Non-pigmented ciliary epithelial cell (primary cell): ENCODE data around the gene TSEN2.
"Not testable (repeated sequence)": the region's sequence is repeated elsewhere in the genome, so short reads cannot be mapped to it uniquely, and the experiment has no call there.

ENCODE experiments used
- DNase-seq: peaks from one replicate; pipeline ENCODE4 v3.0.0-alpha.2; 2010; ENCODE audit warnings: low read depth

The TSEN2 gene

DNA sequence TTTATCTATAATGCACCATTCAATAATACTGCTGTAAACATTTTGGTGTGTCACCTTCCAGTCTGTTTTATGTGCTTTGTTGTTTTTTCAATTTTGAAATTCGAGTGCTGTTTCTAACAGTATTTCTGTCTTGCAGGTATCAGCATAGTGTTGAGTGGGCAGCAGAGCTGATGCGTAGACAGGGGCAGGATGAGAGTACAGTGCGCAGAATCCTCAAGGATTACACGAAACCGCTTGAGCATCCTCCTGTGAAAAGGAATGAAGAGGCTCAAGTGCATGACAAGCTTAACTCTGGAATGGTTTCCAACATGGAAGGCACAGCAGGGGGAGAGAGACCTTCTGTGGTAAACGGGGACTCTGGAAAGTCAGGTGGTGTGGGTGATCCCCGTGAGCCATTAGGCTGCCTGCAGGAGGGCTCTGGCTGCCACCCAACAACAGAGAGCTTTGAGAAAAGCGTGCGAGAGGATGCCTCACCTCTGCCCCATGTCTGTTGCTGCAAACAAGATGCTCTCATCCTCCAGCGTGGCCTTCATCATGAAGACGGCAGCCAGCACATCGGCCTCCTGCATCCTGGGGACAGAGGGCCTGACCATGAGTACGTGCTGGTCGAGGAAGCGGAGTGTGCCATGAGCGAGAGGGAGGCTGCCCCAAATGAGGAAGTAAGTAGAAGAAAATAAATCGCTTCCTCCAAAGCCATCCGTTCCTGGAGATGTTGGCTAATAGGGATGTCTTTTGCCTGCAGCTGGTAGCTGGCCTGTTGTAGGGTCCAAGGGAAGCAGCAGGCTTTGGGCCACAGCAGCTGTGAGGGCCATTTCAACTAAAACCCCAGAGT, 19.1 kb downstream of the TSEN2 start:
- no peak for DNase-seq

DNA sequence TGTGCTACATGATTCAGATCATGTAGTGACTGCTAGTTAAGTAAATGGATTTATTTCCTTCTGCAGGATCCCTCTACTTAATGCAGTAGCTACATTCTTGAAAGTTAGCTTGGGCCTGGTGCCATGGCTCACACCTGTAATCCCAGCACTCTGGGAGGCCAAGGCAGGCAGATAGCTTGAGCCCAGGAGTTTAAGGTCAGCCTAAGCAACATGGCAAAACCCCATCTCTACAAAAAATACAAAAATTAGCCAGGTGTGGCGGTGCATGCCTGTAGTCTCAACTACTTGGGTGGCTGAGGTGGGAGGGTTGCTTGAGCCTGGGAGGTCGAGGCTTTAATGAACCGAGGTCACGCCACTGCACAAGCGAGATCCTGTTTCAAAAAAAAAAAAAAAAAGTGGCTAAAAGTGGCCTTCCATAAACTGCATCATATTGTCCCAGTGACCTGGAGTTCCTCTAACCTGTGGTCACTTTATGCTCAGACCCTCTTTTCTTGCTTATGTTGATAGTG, 22.0 kb downstream of the TSEN2 start:
- DNase-seq, result no peak

- DNase-seq, result no peak
Observed at GRCh38 chr3:12507591-12508281, 23.5 kb downstream of the TSEN2 start.

- peak; percentile 98 for DNase-seq
Observed at GRCh38 chr3:12508291-12508700, 24.0 kb downstream of the TSEN2 start.

GRCh38 chr3:12509466-12509865, 25.2 kb downstream of the TSEN2 start:
- DNase-seq, result no peak

DNA sequence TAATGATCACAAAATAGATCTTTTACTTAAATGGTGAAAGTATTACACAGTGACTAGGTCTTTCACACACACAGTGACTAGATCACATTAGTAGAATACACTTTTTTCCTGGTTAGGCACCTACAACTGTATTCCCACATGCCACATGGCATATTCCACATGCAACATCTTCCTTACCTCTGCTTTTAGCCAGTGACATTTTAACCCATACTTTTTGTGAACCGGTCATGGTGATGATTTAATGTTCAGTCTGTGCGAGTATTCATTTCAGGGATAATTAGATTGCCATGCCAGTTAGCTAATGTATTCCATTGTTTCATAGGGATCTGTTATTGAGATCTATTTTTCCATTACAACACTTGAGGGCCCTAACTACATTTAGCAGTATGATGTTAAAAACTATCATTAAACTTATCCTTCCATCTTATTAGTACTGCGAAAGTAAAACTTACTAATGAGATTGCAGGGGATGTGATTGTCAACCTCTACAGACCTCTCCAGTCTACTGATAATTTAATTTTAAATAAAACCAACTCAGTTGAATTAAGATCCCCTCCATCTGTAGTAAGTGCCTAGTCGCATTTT, 28.3 kb downstream of the TSEN2 start:
- DNase-seq, result no peak

DNA sequence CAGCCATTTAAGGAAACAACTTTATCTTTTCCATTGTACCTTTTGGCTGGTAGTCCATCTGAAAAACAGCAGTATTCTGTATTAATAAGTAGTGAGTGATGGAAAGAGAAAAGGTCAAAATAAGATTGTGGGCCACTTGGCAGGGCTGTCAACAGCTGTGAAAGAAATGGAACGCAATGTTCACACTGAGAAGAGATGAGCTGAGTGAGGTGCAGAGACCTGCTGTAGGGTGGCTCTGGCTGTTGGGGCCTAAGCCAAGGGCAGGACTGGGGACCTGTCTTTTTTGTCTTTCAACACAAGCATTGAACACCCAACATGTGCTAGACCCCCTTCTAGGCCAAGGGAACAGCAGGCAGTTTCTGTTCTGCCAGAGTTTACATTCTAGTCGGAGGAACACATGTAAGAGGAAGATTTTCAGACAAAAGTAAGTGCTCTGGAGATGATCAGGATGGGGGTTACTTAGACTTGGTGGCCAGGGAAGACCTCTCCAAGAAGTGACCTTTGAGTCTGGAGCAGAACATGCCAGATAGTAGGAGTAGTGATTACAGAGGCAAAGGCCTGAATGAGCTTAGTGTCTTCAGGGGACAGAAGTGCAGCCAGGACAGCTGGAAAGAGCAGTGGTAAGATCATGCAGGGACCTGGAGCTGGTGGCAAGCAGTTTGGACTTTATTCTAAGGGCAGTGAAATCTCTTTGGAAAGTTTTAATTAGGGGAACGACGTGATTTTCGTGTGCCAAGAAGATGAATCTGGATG, 29.6 kb downstream of the TSEN2 start:
- DNase-seq, result no peak

- DNase-seq, result no peak
Observed at GRCh38 chr3:12515631-12516030, 31.4 kb downstream of the TSEN2 start.

GRCh38 chr3:12516873-12517272, 32.6 kb downstream of the TSEN2 start:
- DNase-seq, result no peak

DNA sequence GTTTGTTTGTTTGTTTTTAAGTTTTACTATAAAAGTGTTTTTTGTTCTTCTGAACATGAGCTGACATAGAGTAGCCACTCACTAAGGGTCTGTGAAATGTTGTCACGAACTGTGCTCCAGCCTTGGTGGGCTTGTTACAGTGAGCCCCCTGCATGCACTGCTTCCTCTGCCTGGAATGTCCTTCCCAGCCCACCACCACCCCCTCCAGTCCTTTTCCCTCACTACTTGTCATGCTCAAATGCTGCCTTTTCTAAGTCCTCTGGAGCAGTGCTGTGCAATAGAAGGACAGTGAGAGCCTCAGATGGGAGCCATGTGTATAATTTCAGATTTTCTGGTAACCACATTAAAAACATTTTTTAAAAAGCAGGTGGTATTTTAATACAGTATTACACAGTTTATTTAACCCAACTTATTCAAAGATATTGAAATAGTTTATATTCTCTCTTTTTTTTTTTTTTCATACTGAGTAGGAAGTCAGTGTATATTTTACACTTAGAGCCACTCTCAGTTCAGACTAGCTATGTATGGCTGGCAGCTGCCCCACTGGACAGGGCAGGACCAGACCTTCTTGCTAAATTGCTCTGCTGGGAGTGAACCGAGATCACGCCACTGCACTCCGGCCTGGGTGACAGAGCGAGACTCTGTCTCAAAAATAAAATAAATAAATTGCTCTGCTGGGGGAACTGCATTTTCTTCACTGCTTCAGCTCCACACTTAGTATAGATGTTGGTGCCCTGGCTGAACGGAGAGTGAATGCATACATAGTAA, 34.2 kb downstream of the TSEN2 start:
- DNase-seq, result no peak

DNA sequence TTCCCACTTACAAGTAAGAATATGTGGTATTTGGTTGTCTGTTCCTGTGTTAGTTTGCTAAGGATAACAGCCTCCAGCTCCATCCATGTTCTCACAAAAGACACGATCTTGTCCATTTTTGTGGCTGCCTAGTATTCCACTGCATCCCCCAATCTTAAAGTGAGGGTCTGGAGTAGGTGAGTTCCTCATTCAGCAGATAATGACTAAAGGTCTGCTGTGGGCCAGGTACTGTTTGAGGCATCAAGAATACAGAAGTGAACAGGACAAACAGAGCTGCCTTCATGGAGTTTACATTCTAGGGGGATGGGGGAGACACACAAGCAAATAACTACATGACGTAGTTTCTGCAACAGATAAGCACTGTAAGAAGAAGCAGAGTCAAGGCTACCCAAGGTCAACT, 36.7 kb downstream of the TSEN2 start:
- DNase-seq, result no peak

DNA sequence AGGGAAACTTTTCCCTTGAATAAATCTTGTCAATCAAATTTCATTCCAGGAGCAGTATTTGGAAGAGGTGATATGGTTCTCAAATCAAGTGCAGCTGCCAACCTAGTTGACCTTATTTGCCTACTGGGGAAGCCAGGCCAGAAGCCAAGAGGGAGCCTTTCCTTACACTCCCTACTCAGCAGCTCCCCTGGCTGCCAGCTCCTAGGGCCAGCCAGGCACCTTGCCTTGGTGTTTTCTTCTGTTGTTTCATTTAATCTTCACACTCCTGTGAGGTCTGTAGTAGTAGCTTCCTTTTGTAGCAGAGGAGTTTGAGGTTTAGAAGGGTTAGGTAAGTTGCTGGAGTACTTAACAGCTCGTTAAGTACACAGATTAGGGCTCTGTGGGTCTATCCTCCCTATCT, 38.4 kb downstream of the TSEN2 start:
- DNase-seq, result no peak

DNA sequence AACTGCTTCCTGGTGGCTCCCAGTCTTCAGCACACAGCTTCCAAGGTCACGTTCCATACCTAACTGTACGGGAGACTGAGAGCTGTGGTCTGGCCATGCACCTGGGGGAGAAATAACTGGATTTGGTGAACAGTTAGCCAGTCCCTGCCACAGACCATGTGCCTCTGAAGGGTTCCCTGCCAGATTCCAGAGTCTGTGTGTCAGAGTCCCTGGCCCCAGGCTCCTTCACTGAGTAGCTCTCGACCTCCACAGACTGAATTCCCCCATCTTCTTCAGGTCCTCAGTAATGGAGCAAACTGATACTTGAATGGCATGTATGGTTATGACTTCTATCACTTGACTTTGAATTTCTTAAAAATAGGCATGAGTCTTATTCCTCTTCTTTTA, 43.5 kb downstream of the TSEN2 start:
- DNase-seq, result no peak

GRCh38 chr3:12532182-12532581, 47.9 kb downstream of the TSEN2 start:
- no peak for DNase-seq

GRCh38 chr3:12536423-12536822, 52.1 kb downstream of the TSEN2 start:
- no peak for DNase-seq

DNA sequence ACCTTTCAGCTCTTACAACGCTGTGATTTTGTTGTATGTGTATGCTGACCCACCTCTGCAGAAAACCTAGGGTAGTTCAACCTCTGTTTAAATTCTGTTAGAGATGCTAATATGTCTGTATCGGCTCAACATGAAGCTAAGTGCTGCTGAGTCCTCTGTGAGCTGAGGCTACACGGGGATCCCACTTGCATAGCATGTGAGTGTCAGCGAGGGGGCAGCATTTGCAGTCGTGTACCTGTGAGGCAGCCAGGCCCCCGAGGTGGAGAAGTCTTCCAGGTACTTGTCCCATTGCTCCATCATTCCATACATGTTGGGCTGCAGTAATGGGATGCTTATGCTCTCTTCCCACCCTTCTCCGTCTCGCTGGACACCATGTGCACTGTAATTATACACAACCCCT, 57.3 kb downstream of the TSEN2 start:
- no peak for DNase-seq

GRCh38 chr3:12543497-12543896, 59.2 kb downstream of the TSEN2 start:
- DNase-seq, result not testable (repeated sequence)

- DNase-seq, result no peak
Observed at GRCh38 chr3:12544652-12545472, 60.6 kb downstream of the TSEN2 start.

DNA sequence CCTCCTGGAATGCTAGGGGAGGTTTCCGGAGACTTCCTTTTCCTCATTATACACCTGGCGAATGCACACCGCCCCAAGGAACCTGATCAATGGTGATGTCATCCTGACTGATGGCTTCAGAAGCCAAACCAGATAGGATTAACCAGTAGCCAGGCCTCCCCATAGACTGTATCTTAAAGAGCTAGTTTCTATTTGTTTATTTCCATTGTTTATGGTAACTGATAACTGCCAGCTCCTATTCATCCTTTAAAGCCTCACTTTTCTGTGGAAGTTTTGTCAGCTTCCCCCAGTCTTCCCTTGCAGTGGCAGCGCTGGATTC, 61.2 kb downstream of the TSEN2 start, which contains the start of gene MKRN2OS:
Gene MKRN2OS (minus strand): TSS at position 27 of the 319 bp plus-strand sequence. CDS start 35 bp downstream, outside the sequence.
- no peak for DNase-seq

- DNase-seq, result no peak
Observed at GRCh38 chr3:12549971-12550760, 65.9 kb downstream of the TSEN2 start.
